ENCODE measurements around the gene FAM131B.

The FAM131B gene

DNA sequence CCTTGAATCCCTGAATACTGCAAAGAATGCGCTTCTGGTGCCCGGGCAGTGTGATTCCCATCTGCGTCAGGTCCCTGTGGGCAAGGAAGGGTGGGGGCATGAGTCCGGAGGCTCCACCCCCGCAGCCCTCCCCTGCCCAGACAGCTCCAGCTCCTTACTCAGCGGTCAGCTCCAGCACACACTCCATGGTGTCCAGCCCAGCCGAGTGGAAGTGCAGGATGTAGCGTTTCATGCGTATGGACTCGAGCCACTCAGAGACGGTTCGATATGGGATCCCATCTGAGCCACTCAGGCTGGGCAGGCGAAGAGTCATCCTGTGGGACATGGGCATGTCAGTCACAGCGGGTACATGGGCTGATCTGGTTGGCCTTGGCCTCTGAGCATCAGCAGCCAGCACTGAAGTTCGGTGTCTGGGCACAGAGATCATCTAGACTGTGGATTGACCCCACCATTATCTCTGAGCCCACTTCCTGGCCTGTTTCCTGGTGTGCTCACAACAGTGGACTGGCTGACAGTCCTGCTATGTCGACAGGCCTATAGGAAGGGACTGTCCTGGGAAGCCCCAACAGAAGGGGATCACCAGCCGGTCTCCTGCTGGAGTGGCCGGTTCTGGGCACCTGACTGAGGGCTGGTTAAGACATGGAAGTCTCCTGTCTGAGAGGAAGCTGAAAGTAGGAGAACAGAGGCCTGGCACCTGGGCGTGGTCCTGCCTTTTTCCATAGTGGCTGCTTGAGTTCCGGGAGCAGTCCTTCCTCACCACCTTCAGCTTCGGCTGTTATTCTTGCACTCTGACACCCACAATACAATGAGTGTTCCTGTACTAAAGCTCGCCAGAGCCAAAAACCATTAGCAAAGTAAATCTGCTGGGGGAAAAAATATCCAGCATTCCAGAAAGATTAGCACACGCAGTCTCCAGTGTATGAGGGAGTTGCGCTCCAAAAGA lies 29.2 kb upstream of the FAM131B start:
- CTCF ChIA-PET, result interaction anchor here (0.7 kb wide), 1 partner anchor 12 kb away, joined by 5 read pairs; no protein-coding TSS in a partner anchor
- DNase-seq (ENCODE audit: extremely low spot score), result no peak
- POLR2A ChIA-PET, result interaction anchor here (1.6 to 2.5 kb wide), 2 partner anchors 8 to 10 kb away, joined by 3 to 7 read pairs; partner anchors contain the start of gene ZYX
- TF ChIP-seq TARDBP (IDR thresholded peaks at IDR 0.05) (no peak), SP1 (IDR thresholded peaks at IDR 0.05) (no peak), BHLHE40 (IDR thresholded peaks at IDR 0.05; ENCODE audit: borderline replicate concordance) (no peak), ELF4 (IDR thresholded peaks at IDR 0.05) (no peak), LEF1 (IDR thresholded peaks at IDR 0.05; ENCODE audit: borderline replicate concordance) (no peak), FOXK2 (IDR thresholded peaks at IDR 0.05) (no peak), CTBP1 (IDR thresholded peaks at IDR 0.05; ENCODE audit: borderline replicate concordance) (no peak), ZNF384 (IDR thresholded peaks at IDR 0.05) (no peak), ARNT (IDR thresholded peaks at IDR 0.05) (no peak), FOXA1 (IDR thresholded peaks at IDR 0.05) (no peak), L3MBTL2 (conservative IDR thresholded peaks at IDR 0.05) (no peak)

DNA sequence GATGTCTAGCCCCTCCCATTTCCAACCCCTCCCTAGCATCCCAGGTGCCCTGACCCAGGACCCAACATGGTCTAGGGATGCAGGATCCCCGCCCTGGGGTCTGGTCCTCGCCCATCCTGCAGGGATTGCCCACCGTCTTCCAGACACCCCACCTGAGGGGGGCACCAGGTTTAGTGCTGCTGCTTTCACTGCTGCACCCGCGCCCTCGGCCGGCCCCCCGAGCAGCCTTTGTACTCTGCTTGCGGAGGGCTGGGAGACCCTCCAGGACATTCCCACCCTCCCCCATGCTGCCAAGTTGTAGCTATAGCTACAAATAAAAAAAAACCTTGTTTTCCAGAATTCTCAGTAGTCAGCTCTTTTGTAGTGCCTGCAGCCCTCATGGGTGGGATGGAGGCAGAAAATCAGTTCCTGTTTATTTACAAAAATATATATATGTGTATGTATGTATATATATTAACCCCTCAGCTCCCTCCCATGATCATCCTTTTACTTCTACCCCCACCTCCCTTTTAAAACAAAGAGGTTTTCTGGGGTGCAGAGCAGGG lies 28.3 kb upstream of the FAM131B start:
- no peak for DNase-seq (ENCODE audit: extremely low spot score)
- TF ChIP-seq TARDBP (IDR thresholded peaks at IDR 0.05), result no peak
- no peak for TF ChIP-seq SP1 (IDR thresholded peaks at IDR 0.05)
- TF ChIP-seq FOXA1 (IDR thresholded peaks at IDR 0.05), result no peak
- no peak for TF ChIP-seq FOXK2 (IDR thresholded peaks at IDR 0.05)
- TF ChIP-seq, protein P1, sequence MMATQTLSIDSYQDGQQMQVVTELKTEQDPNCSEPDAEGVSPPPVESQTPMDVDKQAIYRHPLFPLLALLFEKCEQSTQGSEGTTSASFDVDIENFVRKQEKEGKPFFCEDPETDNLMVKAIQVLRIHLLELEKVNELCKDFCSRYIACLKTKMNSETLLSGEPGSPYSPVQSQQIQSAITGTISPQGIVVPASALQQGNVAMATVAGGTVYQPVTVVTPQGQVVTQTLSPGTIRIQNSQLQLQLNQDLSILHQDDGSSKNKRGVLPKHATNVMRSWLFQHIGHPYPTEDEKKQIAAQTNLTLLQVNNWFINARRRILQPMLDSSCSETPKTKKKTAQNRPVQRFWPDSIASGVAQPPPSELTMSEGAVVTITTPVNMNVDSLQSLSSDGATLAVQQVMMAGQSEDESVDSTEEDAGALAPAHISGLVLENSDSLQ (IDR thresholded peaks at IDR 0.05), result no peak
- no peak for TF ChIP-seq FOXM1 (IDR thresholded peaks at IDR 0.05; ENCODE audit: borderline replicate concordance)
- no peak for TF ChIP-seq CTBP1 (IDR thresholded peaks at IDR 0.05; ENCODE audit: borderline replicate concordance)
- TF ChIP-seq SUZ12 (IDR thresholded peaks at IDR 0.05), result no peak
- CTCF ChIA-PET, result no interaction called here
- POLR2A ChIA-PET, result interaction anchor here (1.0 to 1.3 kb wide), 2 partner anchors 9 to 11 kb away, joined by 3 read pairs; no protein-coding TSS in a partner anchor

DNA sequence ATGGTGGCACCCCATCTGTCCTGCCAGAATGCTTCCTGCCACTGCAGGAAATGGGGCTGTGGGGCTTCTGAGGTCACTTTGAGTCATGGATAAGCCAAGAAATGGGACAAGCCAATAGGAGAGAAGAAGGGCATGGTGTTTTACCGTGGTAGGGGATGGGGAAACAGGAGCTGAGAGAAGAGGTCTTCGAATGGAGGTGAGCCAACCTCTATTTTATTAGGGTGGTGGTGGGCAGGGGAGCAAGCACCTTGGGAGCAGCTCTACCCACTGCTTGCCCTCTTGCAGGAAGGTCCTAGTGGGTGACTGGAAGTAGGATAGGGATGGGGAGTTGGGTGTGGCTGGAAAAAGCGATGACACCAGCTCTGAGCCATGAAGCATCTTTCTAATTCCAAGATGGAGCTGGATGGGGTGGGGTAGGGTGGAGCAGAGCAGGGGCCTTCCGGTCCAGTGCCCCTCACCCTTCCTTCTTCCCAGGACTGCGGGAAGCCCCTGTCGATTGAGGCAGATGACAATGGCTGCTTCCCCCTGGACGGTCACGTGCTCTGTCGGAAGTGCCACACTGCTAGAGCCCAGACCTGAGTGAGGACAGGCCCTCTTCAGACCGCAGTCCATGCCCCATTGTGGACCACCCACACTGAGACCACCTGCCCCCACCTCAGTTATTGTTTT lies 27.7 kb upstream of the FAM131B start:
- TF ChIP-seq L3MBTL2 (conservative IDR thresholded peaks at IDR 0.05), result no peak
- no peak for TF ChIP-seq SP1 (IDR thresholded peaks at IDR 0.05)
- no peak for TF ChIP-seq LEF1 (IDR thresholded peaks at IDR 0.05; ENCODE audit: borderline replicate concordance)
- no peak for TF ChIP-seq SUZ12 (IDR thresholded peaks at IDR 0.05)
- no peak for TF ChIP-seq CTBP1 (IDR thresholded peaks at IDR 0.05; ENCODE audit: borderline replicate concordance)
- no peak for TF ChIP-seq FOXA1 (IDR thresholded peaks at IDR 0.05)
- TF ChIP-seq, protein P1 (IDR thresholded peaks at IDR 0.05), result no peak
- no peak for TF ChIP-seq BHLHE40 (IDR thresholded peaks at IDR 0.05; ENCODE audit: borderline replicate concordance)
- no peak for TF ChIP-seq TARDBP (IDR thresholded peaks at IDR 0.05)
- TF ChIP-seq HDGF (IDR thresholded peaks at IDR 0.05; ENCODE audit: borderline replicate concordance), result no peak
- no peak for TF ChIP-seq ARNT (IDR thresholded peaks at IDR 0.05)
- TF ChIP-seq FOXM1 (IDR thresholded peaks at IDR 0.05; ENCODE audit: borderline replicate concordance), result no peak
- TF ChIP-seq NFRKB (IDR thresholded peaks at IDR 0.05), result no peak
- TF ChIP-seq FOXK2 (IDR thresholded peaks at IDR 0.05), result no peak
- TF ChIP-seq ELF4 (IDR thresholded peaks at IDR 0.05), result no peak
- ChIA-PET POLR2A (interaction anchor here (1.0 to 1.3 kb wide), 2 partner anchors 8 to 10 kb away, joined by 3 read pairs; no protein-coding TSS in a partner anchor), CTCF (no interaction called here)
- DNase-seq (ENCODE audit: extremely low spot score), result no peak

DNA sequence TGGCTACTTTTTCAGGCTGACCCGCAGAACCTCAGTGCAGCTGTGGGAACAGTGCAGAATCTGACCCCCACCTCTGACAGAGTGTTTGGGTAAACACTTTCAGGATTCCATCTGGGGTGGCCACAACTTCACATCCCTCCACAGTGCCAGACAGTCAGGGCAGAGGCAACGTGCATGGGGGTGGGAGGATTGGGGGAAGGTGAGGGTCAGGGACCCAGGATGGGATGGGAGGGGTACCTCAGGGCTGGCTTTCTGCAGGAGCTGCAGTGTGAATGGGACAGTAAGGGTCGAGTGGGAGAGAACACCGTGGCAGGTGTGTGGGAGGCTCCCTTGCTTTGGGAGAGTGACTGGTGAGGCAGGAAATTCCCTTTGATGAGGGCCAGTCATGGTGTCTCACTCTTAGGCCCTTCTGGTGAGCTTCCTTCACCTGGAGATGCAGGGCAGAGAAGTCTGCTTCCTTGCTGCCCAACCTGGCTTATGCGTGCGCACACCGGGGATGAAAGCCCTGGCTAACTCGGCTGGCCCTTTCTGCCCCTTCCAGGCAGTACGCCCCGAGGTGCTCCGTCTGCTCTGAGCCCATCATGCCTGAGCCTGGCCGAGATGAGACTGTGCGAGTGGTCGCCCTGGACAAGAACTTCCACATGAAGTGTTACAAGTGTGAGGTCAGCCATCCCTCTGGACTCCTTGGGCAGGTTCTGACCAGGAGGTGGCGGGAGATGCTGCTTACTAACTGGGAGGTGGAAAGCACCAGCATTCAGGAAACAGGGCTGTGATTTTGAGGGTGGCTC lies 27.0 kb upstream of the FAM131B start:
- TF ChIP-seq TARDBP (IDR thresholded peaks at IDR 0.05) (no peak), FOXM1 (IDR thresholded peaks at IDR 0.05; ENCODE audit: borderline replicate concordance) (no peak), L3MBTL2 (conservative IDR thresholded peaks at IDR 0.05) (no peak), ELF4 (IDR thresholded peaks at IDR 0.05) (no peak), FOXK2 (IDR thresholded peaks at IDR 0.05) (no peak), NFRKB (IDR thresholded peaks at IDR 0.05) (no peak), CTBP1 (IDR thresholded peaks at IDR 0.05; ENCODE audit: borderline replicate concordance) (no peak), SUZ12 (IDR thresholded peaks at IDR 0.05) (no peak), FOXA1 (IDR thresholded peaks at IDR 0.05) (no peak), SP1 (IDR thresholded peaks at IDR 0.05) (no peak), ZNF384 (IDR thresholded peaks at IDR 0.05) (no peak), ARNT (IDR thresholded peaks at IDR 0.05) (no peak), BHLHE40 (IDR thresholded peaks at IDR 0.05; ENCODE audit: borderline replicate concordance) (no peak)
- CTCF ChIA-PET, result no interaction called here
- no peak for DNase-seq (ENCODE audit: extremely low spot score)
- POLR2A ChIA-PET, result interaction anchor here (1.0 to 1.3 kb wide), 2 partner anchors 7 to 10 kb away, joined by 3 read pairs; no protein-coding TSS in a partner anchor

DNA sequence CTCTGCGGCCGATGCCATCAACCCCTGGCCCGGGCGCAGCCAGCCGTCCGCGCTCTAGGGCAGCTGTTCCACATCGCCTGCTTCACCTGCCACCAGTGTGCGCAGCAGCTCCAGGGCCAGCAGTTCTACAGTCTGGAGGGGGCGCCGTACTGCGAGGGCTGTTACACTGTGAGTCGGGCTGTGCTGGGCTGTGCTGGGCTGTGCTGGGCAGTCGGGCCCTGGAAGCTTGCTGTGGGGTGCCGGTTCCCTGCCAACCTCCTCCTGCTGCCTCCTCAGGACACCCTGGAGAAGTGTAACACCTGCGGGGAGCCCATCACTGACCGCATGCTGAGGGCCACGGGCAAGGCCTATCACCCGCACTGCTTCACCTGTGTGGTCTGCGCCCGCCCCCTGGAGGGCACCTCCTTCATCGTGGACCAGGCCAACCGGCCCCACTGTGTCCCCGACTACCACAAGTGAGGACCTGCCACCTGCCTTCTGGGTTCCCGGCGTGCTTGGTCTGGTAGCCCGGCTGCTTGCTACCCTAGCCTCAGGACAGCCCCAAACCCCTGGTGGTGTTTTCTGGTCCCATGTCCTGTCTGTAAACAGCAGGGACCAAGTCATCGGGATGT lies 26.1 kb upstream of the FAM131B start:
- TF ChIP-seq FOXM1 (IDR thresholded peaks at IDR 0.05; ENCODE audit: borderline replicate concordance), result no peak
- no peak for TF ChIP-seq SP1 (IDR thresholded peaks at IDR 0.05)
- no peak for TF ChIP-seq L3MBTL2 (conservative IDR thresholded peaks at IDR 0.05)
- no peak for TF ChIP-seq HDGF (IDR thresholded peaks at IDR 0.05; ENCODE audit: borderline replicate concordance)
- no peak for TF ChIP-seq BHLHE40 (IDR thresholded peaks at IDR 0.05; ENCODE audit: borderline replicate concordance)
- ChIA-PET POLR2A (no interaction called here), CTCF (no interaction called here)
- DNase-seq (ENCODE audit: extremely low spot score), result no peak

All from HEK293T (cell line).